ENCODE results near the gene SLC35E1. TPM values are rescaled to one million over a fixed set of nuclear protein-coding genes. Genes with fewer than 3 reads are reported as not detected.
"Not testable (repeated sequence)": the region's sequence is repeated elsewhere in the genome, so short reads cannot be mapped to it uniquely, and the experiment has no call there.

The SLC35E1 gene
- total and polyA plus RNA-seq, 5 experiments from 2014 or later = 13.6 to 34.2 (median 22.3) TPM

- DNase-seq (no peak), ATAC-seq (no peak)
- Mint-ChIP-seq H3K9me3 (no peaks in the 10 kb centered on the region), H3K36me3 (peaks cover 4 to 63% (median 30%) of the 10 kb centered on the region in 3 donors), H3K27me3 (no peaks in the 10 kb centered on the region), H3K27ac (peak overlapping the region in 1 of 10 donors; percentile 66), H3K4me1 (peaks cover 6 to 26% (median 17%) of the 10 kb centered on the region in 4 donors), H3K4me3 (no peak overlapping the region)
- POLR2A ChIA-PET = no interaction called here
Measured at GRCh38 chr19:16562608-16563025, 9.6 kb downstream of the SLC35E1 start.

GRCh38 chr19:16561382-16561781 lies 10.8 kb downstream of the SLC35E1 start:
- POLR2A ChIA-PET = no interaction called here

GRCh38 chr19:16559780-16560276 lies 12.4 kb downstream of the SLC35E1 start:
- Mint-ChIP-seq H3K36me3 (peaks cover 0 to 63% (median 23%) of the 10 kb centered on the region in 3 donors), H3K4me3 (no peak overlapping the region), H3K4me1 (peaks cover 0 to 6% (median 2%) of the 10 kb centered on the region in 4 donors), H3K27ac (peak overlapping the region in 3 of 10 donors; percentile 34 to 82 (median 50)), H3K27me3 (no peaks in the 10 kb centered on the region), H3K9me3 (no peaks in the 10 kb centered on the region)
- DNase-seq (no peak), ATAC-seq (no peak)
- POLR2A ChIA-PET = no interaction called here

More at GRCh38 chr19:16561382-16561781, 10.8 kb downstream of the SLC35E1 start:
- H3K36me3 Mint-ChIP-seq = peaks cover 3 to 66% (median 27%) of the 10 kb centered on the region in 3 donors
- no peaks in the 10 kb centered on the region for H3K9me3 Mint-ChIP-seq
- H3K4me1 Mint-ChIP-seq = peaks cover 3 to 19% (median 9%) of the 10 kb centered on the region in 4 donors
- DNase-seq (no peak), ATAC-seq (no peak)
- H3K27me3 Mint-ChIP-seq = no peaks in the 10 kb centered on the region
- H3K27ac Mint-ChIP-seq = peak overlapping the region in 4 of 10 donors; percentile 15 to 75 (median 34)
- H3K4me3 Mint-ChIP-seq = peak overlapping the region in 1 of 10 donors; percentile 4

- no peaks in the 10 kb centered on the region for H3K27me3 Mint-ChIP-seq
- H3K9me3 Mint-ChIP-seq = no peaks in the 10 kb centered on the region
- no peak for ATAC-seq
- DNase-seq = no peak
- POLR2A ChIA-PET = interaction anchor here (1.2 kb wide), 1 partner anchor 11 kb away, joined by 5 read pairs; no protein-coding TSS in a partner anchor
- H3K36me3 Mint-ChIP-seq = peaks cover 1 to 59% (median 6%) of the 10 kb centered on the region in 3 donors
- H3K4me3 Mint-ChIP-seq = no peak overlapping the region
- H3K27ac Mint-ChIP-seq = peak overlapping the region in 4 of 10 donors; percentile 24 to 71 (median 59)
- H3K4me1 Mint-ChIP-seq = peaks cover 0 to 4% (median under 1%) of the 10 kb centered on the region in 4 donors
Measured at GRCh38 chr19:16554776-16555175, 17.4 kb downstream of the SLC35E1 start.

GRCh38 chr19:16551902-16552301 lies 20.3 kb downstream of the SLC35E1 start:
- H3K4me3 Mint-ChIP-seq, ATAC-seq, H3K4me1 Mint-ChIP-seq, DNase-seq, POLR2A ChIA-PET, H3K9me3 Mint-ChIP-seq, H3K27me3 Mint-ChIP-seq: not testable (repeated sequence)
- peak overlapping the region in 1 of 10 donors; percentile 51 for H3K27ac Mint-ChIP-seq
- peaks cover 1 to 51% (median 6%) of the 10 kb centered on the region in 3 donors for H3K36me3 Mint-ChIP-seq

- Mint-ChIP-seq H3K4me1 (peaks cover 4 to 19% (median 11%) of the 10 kb centered on the region in 4 donors), H3K9me3 (no peaks in the 10 kb centered on the region), H3K27ac (peak overlapping the region in 1 of 10 donors; percentile 34), H3K27me3 (no peaks in the 10 kb centered on the region), H3K36me3 (peaks cover 0 to 35% (median 6%) of the 10 kb centered on the region in 3 donors), H3K4me3 (no peak overlapping the region)
- no peak for ATAC-seq
- no peak for DNase-seq
- POLR2A ChIA-PET = interaction anchor here (1.1 kb wide), 1 partner anchor 16 kb away, joined by 3 read pairs; no protein-coding TSS in a partner anchor
Measured at GRCh38 chr19:16548956-16549355, 23.3 kb downstream of the SLC35E1 start.

- DNase-seq (no peak), ATAC-seq (no peak)
- H3K4me3 Mint-ChIP-seq = peak overlapping the region in 8 of 10 donors; percentile 2 to 71 (median 43)
- H3K4me1 Mint-ChIP-seq = peaks cover 19 to 48% (median 39%) of the 10 kb centered on the region in 4 donors
- H3K9me3 Mint-ChIP-seq = no peaks in the 10 kb centered on the region
- H3K36me3 Mint-ChIP-seq = peaks cover 0 to 10% (median 0%) of the 10 kb centered on the region in 3 donors
- POLR2A ChIA-PET = no interaction called here
- H3K27ac Mint-ChIP-seq = peak overlapping the region in 7 of 10 donors; percentile 6 to 87 (median 61)
- H3K27me3 Mint-ChIP-seq = no peaks in the 10 kb centered on the region
Measured at GRCh38 chr19:16544473-16545231, 27.6 kb downstream of the SLC35E1 start.

- peaks cover 0 to 12% (median 0%) of the 10 kb centered on the region in 3 donors for H3K36me3 Mint-ChIP-seq
- H3K4me3 Mint-ChIP-seq = peak overlapping the region; percentile 51 to 97 (median 90)
- POLR2A ChIA-PET = interaction anchor here (1.2 to 2.8 kb wide), 5 partner anchors 22 to 117 kb away, joined by 4 to 22 read pairs (median 7); partner anchors contain the start of genes MED26, SMIM7 and TMEM38A
- not testable (repeated sequence) for H3K9me3 Mint-ChIP-seq, ATAC-seq, H3K27me3 Mint-ChIP-seq, DNase-seq
- peaks cover 23 to 56% (median 47%) of the 10 kb centered on the region in 4 donors for H3K4me1 Mint-ChIP-seq
- H3K27ac Mint-ChIP-seq = peak overlapping the region; percentile 52 to 96 (median 90)
Measured at GRCh38 chr19:16543734-16544133, 28.5 kb downstream of the SLC35E1 start.

- Mint-ChIP-seq H3K9me3 (no peaks in the 10 kb centered on the region), H3K36me3 (peaks cover 0 to 20% (median 0%) of the 10 kb centered on the region in 3 donors), H3K27me3 (no peaks in the 10 kb centered on the region), H3K4me3 (peak overlapping the region; percentile 83 to 97 (median 90)), H3K27ac (peak overlapping the region; percentile 81 to 97 (median 90)), H3K4me1 (peaks cover 29 to 64% (median 54%) of the 10 kb centered on the region in 4 donors)
- DNase-seq (no peak), ATAC-seq (no peak)
- POLR2A ChIA-PET = interaction anchor here (0.6 to 2.8 kb wide), 8 partner anchors 21 to 117 kb away, joined by 3 to 22 read pairs (median 6); partner anchors contain the start of genes C19orf44, CALR3, MED26 and SLC35E1
Measured at GRCh38 chr19:16542910-16543472, 29.2 kb downstream of the SLC35E1 start.

- Mint-ChIP-seq H3K4me3 (peak within 1 kb of the TSS; percentile 83 to 97 (median 90)), H3K27me3 (no peaks in the 10 kb centered on the region), H3K27ac (peak within 1 kb of the TSS; percentile 81 to 97 (median 90)), H3K4me1 (peaks cover 33 to 71% (median 62%) of the 10 kb centered on the region in 4 donors), H3K36me3 (peaks cover 0 to 26% (median 0%) of the 10 kb centered on the region in 3 donors), H3K9me3 (no peaks in the 10 kb centered on the region)
- ATAC-seq (peak; percentile 84 to 90), DNase-seq (peak; percentile 91 to 97 (median 94))
- POLR2A ChIA-PET = interaction anchor here (0.6 to 2.8 kb wide), 10 partner anchors 24 to 118 kb away, joined by 3 to 22 read pairs (median 4); partner anchors contain the start of genes C19orf44, CALR3, MED26 and SLC35E1
Measured at GRCh38 chr19:16542045-16542909, 29.9 kb downstream of the SLC35E1 start, which contains the start of gene CHERP. CHERP (minus strand) TSS chr19:16542437; CDS start chr19:16542378, 59 bp downstream.

GRCh38 chr19:16541526-16542044 lies 30.6 kb downstream of the SLC35E1 start:
- ATAC-seq (peak; percentile 2 to 7), DNase-seq (peak in 1 of 10 donors; percentile 13)
- Mint-ChIP-seq H3K9me3 (no peaks in the 10 kb centered on the region), H3K27me3 (no peaks in the 10 kb centered on the region), H3K4me3 (peak overlapping the region; percentile 83 to 97 (median 89)), H3K27ac (peak overlapping the region; percentile 61 to 94 (median 85)), H3K4me1 (peaks cover 37 to 73% (median 64%) of the 10 kb centered on the region in 4 donors), H3K36me3 (peaks cover 0 to 31% (median 0%) of the 10 kb centered on the region in 3 donors)
- POLR2A ChIA-PET = interaction anchor here (0.6 to 2.8 kb wide), 9 partner anchors 25 to 801 kb away, joined by 3 to 22 read pairs (median 4); partner anchors contain the start of genes C19orf44, CALR3, MED26 and SLC35E1
